ENCODE data around the gene ABCC9.

GRCh38 chr12:21757735-21758134 is 183.5 kb downstream of the ABCC9 start:
- TF ChIP-seq EZH2 (IDR thresholded peaks at IDR 0.05; ENCODE audit: insufficient read depth, poor library complexity, severe bottlenecking) (no peak), EZH2phosphoT487 (IDR thresholded peaks at IDR 0.05; ENCODE audit: insufficient read depth, low read depth) (no peak)

All from GM23248 (cell line).